GM18498 (cell line): Measurements from ENCODE around the gene DYRK3.

Experiments used
- ATAC-seq: cut with Tn5 transposase; IDR thresholded peaks from one replicate; pipeline ENCODE4 v1.9.1; 2021; ENCODE audit warnings: mild to moderate bottlenecking, moderate library complexity; ENCODE audit not compliant: unreplicated experiment

Gene DYRK3

GRCh38 chr1:206658981-206659273 lies 23.6 kb downstream of the DYRK3 start:
- ATAC-seq, result no peak

- ATAC-seq, result no peak
Measured at GRCh38 chr1:206660136-206660535, 24.8 kb downstream of the DYRK3 start.

- no peak for ATAC-seq
Measured at GRCh38 chr1:206661161-206661820, 26.0 kb downstream of the DYRK3 start.

GRCh38 chr1:206662396-206663092 lies 27.2 kb downstream of the DYRK3 start:
- no peak for ATAC-seq

GRCh38 chr1:206663362-206663761 lies 28.0 kb downstream of the DYRK3 start:
- no peak for ATAC-seq

DNA sequence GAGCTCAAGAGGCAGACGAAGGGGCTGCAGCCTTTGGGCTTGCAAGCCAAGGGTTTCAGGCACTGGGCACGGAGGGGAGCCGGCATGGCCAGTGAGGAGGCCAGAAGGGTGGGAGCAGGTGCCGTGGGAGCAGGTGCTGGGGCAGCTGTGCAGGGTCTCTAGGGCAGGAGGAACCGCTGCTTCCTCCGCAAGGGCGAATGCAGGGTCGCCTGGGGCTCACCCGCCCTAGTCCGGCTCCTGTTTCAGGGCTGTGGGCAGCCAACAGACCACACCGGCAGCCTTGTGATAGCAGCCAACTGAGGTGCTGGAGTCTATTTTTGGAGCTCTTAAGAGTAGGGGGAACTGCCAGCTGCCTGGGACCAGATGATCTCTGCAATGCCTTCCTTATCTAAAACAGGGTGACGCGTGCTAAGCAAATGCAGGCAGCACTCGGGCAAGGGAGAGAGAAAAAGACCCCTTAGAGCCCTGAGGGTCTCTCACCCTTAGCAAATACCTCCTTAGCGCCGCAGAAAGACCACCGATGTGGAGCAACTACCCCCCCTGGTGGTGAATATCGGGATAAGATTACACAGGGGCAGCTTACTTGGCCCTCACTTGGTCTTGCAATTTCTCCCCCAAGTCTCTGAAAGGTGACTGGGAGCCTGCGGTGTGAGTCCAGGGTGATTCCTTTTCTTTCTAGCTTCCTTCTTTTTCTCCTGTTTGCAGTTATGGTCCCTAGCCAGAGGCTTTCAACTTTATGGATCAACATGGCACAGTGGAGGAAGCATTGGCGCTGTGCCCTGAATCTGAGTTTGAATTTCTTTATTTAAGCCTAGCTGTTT lies 28.7 kb downstream of the DYRK3 start:
- ATAC-seq, result peak; percentile 70

DNA sequence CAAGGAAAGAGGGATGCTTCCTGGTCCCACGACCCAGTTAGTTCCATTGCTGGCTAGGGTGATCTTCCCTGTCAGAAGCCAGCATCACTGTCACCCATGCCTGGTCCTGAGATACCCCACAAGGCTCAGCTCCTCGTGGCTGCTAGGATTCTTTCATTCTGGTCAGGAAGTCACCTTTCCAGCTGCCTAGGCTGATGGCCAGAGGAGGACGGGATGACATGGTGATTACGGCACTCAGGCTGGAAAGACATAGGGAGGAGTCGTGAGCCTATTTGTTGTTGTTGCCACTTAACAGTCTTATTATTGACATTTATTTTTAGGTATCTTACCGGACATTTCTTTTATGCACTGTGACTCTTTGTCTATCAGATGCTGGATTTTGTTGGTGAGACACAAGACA lies 29.4 kb downstream of the DYRK3 start:
- ATAC-seq, result no peak

DNA sequence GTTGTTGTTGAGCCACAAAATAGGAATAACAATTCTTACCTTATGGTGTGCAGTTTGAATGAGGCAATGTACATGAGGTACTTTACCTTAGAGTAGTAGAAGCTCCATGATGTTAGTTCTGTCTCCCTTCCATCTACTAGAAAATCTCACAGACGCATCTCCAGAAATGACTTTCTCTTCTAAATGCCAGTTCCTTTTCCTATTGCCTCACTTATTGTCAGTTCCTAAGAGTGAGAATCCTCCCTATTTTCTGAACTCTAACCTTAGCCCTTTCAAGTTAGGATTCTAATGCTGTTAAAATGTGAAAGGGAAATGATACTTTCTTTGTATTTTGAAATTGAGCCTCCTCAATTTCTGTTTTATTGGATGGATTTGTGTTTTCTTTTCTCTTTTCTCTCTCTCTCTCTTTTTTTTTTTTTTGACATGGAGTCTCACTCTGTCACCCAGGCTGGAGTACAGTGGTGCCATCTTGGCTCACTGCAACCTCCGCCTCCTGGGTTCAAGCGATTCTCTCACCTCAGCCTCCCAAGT lies 30.8 kb downstream of the DYRK3 start:
- ATAC-seq, result no peak

- no peak for ATAC-seq
Measured at GRCh38 chr1:206666954-206667665, 31.8 kb downstream of the DYRK3 start.

GRCh38 chr1:206668351-206668750 lies 33.0 kb downstream of the DYRK3 start:
- ATAC-seq, result no peak

DNA sequence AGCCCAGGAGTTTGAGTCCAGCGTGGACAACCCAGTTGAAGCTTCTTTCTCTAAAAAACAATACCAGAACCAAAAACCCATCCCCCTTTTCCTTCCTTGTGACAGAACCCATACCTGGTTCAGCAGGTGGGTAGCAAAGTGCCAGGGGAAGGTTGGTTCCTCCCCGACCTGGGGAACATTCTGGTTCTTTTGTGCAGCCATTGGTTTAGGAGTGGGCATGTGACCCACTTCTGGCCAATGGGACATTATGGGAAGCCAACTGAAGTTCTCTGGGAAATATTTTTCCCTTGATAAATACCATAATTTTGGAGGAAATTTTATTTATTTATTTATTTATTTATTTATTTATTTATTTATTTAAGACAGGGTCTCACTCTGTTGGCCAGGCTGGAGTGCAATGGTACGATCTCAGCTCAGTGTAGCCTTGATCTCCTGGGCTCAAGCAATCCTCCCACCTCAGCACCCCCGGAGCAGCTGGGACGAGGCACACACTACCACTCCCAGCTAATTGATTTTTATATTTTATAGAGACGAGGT lies 33.6 kb downstream of the DYRK3 start:
- no peak for ATAC-seq

DNA sequence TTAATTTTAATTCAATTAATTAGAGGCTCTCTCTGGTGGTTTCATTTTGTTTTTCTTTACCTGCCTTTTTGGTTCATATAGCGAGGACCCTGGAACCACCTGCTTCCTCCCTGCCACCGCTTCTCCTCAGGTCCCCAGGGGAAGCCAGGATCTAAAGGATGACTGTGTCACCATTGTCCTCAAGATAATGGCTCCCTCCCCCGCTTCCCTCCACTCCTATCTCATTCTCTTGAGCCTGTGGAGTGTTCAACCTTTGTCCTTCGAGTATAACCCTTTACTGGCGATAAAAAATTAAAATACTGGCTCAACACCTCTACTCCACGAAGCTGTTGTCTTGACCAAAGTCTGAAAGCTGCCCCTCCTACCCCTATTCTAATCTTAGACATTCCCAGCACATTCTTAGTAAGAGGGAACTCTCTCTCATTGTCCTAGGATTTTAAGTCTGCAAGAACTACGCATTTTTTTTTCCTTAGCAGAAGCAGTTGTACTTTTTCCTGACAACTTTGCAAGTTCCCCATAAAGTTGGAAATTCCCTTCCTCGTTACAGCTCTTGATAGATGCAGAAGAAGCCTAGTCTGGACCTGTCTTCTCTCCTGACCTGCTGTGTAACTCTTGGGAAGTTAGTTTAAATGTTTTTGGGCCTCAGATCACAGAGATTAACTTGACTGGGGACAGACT lies 36.8 kb downstream of the DYRK3 start:
- ATAC-seq, result no peak

GRCh38 chr1:206672844-206673758 lies 37.8 kb downstream of the DYRK3 start:
- no peak for ATAC-seq

- no peak for ATAC-seq
Measured at GRCh38 chr1:206674236-206674635, 38.9 kb downstream of the DYRK3 start.

DNA sequence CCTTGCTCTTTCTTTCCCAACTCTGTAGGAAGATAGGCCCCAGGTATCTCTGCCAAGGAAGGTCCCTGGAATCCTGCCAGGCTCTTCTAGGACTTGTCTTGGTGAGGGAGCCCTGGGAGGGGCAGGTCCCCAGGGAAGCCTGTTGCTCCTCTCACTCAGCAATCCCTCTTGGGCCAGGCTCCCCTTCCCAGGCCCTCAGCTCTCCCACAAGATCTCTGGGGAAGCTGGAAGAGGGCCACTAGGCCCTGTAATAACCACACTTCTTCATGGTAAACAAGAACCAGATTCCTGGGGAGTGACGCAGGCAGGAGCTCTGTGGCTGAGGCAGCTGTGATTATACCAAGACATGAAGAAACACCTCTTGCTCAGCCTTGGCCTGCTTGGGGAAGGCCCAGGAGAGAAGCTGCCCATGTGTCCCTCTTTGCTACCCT lies 39.4 kb downstream of the DYRK3 start:
- ATAC-seq, result no peak

DNA sequence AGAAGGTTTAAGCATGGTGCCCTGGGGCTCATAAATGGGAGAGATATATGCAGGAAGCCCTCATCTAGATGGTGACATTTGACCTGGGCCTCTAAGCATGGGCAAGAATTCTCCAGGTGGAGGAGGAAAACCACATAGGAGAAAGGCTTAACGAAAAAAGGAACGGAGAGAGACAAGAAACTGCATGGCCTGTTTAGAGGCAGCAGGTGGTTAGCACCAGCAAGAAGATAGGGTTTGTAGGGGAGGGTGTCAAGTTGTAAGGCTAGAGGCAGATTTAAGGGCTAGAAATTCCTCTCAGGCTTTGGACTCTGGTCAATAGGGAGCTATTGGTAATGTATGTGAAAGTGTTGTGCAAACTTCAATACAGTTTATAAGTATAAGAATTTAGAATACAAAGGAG lies 41.2 kb downstream of the DYRK3 start:
- no peak for ATAC-seq

- ATAC-seq, result peak; percentile 27
Measured at GRCh38 chr1:206678490-206678889, 43.2 kb downstream of the DYRK3 start.

GRCh38 chr1:206679738-206680211 lies 44.4 kb downstream of the DYRK3 start:
- peak; percentile 78 for ATAC-seq

DNA sequence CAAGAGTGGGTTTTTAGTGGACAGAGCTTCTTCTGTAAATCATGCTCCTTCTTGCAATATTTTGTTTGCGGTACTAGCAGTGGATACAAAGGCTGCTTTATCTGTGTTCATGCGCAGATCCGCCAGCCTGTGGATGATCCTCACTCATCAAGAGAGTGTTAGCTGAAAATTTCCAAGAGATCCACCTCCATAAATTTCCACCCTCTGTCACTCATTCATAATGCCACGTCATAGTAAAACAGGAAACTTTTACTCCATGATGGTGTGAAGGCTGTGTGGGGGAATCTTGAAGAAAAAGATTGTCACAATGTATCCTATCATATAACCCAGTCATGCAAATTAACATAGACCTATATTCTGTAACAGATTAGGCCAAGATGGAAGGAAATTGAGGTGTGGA lies 44.9 kb downstream of the DYRK3 start:
- no peak for ATAC-seq
